ENCODE measurements around the gene PROM1.

PROM1 gene

DNA sequence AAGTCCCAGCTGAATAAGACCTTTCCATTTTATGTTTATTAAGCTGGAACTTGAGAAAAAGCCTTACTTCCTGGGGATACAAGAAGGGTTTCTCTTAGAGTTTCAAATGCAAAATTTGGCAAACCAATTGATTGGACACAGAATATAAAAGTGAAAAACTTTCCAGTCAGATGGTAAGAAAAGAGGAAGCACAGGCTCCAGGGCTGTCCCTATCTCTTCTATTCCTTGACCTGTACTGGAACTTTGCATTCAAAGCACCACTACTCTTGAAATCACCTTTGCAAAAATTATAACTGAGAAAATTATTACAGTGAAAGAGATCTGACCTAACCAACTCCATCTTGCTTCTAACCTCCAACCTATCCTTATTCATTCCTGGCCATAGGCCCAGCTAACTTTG is 11.7 kb downstream of the PROM1 start:
- no peak overlapping the region for H3K4me3 ChIP-seq
- no peak overlapping the region for H3K27ac ChIP-seq

DNA sequence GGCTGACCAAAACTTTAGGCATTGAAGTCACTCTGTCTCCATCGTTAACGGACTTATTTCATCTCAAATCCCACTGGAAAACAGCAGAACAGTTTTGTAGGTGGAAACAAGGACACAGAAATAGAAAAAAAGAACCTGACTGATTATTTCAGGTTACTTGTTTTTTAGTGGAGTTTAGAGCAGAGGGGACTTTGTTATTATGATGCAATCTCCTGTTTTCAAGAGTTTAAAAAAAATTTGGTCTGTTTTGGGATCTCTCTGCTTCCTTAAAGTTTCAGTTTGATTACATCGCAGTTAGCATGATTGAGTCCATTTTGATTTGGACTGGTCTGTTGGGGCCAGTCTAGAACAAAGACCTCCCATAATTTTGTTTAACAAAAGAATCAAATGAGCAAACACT is 13.6 kb downstream of the PROM1 start:
- no peak overlapping the region for H3K27ac ChIP-seq
- no peak overlapping the region for H3K4me3 ChIP-seq

DNA sequence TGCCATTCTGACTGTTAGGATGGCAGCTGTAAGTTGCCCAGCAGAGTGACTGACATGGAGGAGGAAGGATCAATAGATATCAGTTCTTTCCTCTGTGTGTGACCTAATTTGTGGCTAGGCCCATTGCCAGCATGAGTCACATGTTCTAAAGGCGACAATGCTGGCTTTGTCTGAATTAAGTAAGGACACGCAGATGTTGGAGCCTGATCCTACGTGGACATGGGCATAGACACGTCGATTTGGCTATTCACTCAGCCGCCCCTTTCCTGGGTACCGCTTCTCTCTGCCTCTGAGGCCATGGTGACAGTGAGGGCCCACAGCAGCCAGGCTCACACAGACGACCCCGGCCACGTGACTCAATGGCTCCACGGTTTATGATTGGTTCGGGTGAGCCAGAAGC is 16.3 kb downstream of the PROM1 start:
- no peak overlapping the region for H3K27ac ChIP-seq
- H3K4me3 ChIP-seq, result no peak overlapping the region

- Histone ChIP-seq H3K4me3 (no peak overlapping the region), H3K27ac (no peak overlapping the region)
These were observed 17.2 kb downstream of the PROM1 start for GRCh38 chr4:16066586-16067128.

DNA sequence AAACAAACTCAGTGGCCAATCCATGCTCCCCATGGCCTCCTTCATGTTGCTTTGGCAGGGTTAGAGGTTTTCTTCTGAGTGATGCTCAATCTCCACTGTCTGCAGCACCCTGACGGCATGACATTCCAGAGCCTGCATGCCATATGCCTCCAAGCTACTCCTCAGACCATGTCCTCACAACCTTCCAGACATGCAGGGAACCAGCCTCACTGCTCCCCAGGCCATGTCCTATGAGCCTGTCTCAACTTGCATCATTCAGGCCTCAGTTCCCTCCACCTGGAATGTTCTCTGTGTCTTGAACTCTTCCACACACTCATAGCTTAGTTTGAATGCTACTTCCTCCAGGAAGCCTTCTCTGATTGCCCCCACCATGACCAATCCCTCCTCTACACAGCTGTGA is 18.8 kb downstream of the PROM1 start:
- Histone ChIP-seq H3K27ac (no peak overlapping the region), H3K4me3 (no peak overlapping the region)

GRCh38 chr4:16062601-16063000 is 21.2 kb downstream of the PROM1 start:
- Histone ChIP-seq H3K27ac (no peak overlapping the region), H3K4me3 (no peak overlapping the region)

GRCh38 chr4:16056681-16057385 is 27.0 kb downstream of the PROM1 start:
- no peak overlapping the region for H3K4me3 ChIP-seq

GRCh38 chr4:16055873-16056272 is 27.9 kb downstream of the PROM1 start:
- Histone ChIP-seq H3K4me3 (no peak overlapping the region), H3K27ac (no peak overlapping the region)

More at GRCh38 chr4:16056681-16057385, 27.0 kb downstream of the PROM1 start:
- no peak overlapping the region for H3K27ac ChIP-seq

GRCh38 chr4:16055471-16055870 is 28.4 kb downstream of the PROM1 start:
- H3K4me3 ChIP-seq, result no peak overlapping the region

DNA sequence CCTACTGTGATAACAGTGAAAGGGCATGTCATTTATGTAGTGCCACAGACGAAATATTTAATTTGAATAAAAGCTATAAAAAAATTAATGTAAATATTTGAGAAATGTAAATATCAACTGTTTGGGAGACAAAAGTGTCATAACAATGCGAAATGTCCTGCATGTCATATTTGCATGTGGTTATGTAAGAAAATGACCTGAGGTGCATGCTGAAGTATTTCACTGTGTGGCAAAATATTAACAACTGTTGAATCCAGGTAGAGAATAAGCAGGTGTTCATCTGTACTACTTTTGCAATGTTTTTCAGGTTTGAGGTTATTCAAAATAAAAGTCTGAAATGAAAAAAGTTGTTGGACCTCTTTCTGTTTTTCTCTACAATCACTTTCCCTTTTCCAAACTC is 30.9 kb downstream of the PROM1 start:
- no peak overlapping the region for H3K27ac ChIP-seq
- no peak overlapping the region for H3K4me3 ChIP-seq

More at GRCh38 chr4:16055471-16055870, 28.4 kb downstream of the PROM1 start:
- no peak overlapping the region for H3K27ac ChIP-seq

- H3K4me3 ChIP-seq, result no peak overlapping the region
- no peak overlapping the region for H3K27ac ChIP-seq
These were observed 31.8 kb downstream of the PROM1 start for GRCh38 chr4:16051980-16052379.

DNA sequence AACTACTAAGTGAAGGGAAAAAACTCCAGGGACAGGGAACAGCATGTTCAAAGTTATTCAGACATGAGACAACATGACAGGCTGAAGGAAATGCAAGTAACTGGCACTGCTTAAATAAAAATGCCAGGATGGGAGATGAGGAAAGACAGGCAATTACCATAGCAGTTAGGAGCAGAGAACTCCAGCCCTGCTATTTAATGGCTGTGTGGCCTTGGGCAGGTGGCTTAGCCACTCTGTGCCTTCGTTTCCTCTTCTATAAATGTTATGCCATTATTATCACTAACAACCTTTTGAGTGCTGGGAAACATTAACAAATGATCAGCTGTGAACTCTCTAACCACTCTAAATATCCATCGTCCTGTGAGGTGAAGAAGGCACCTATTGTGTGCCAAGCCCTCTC is 32.7 kb downstream of the PROM1 start:
- H3K27ac ChIP-seq, result no peak overlapping the region

GRCh38 chr4:16050669-16051068 is 33.2 kb downstream of the PROM1 start:
- no peak overlapping the region for H3K4me3 ChIP-seq
- H3K27ac ChIP-seq, result no peak overlapping the region

More for the DNA sequence above, 32.7 kb downstream of the PROM1 start:
- H3K4me3 ChIP-seq, result no peak overlapping the region

DNA sequence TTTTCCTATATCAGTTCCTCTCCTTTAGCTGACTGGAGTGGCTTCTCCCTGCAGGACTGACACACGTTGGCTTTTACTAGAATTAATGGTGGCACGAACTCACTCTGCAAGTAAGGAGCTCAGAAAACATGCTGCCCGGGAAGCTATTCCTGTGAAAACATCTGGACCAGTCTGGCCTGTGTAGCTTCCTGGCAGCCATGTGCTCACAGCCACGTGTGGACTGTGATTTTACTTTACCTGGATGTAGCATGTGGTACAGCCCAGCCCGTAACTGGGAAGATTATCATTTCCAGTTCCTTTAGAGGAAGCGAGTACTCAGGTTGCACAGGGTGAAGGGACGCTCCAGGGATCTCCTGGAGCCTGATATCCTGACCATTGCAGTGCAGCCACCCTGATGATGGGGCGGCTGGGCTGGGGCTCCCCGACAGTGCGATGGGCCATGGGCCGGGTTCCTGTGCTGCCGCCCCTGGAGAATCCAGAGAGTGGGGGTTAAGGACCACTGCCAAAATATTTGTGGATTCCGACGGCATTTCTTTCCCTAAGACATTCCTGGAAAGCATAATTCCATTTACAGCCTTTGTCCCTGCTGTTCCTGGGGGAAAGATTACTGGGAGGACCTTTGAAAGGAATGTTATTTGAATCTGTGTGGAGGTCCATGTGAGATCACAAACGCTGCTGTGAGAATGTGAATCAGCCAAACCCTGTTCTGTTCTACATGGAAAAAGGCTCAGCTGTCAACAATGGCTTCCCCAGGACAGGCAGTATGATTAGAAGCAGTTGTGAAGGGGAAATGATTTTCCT is 35.0 kb downstream of the PROM1 start:
- H3K4me3 ChIP-seq, result no peak overlapping the region
- no peak overlapping the region for H3K27ac ChIP-seq

DNA sequence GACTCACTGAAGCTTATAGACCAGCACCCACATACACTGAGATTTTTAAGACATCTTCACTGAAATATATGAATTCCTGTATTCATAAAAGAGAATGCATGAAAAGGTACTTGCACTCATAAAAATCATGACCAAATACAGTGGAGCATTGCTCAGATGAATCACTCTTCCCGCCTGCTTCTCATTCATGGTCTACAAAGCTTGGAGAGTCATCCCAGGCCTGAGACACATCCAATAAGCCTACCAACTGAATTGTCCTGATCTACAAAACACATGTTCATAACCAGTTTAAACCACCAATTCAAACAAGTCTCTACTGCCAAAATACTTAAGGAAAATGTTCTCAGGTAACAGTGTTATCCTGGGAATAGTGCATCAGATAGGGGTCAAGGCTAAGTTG is 38.1 kb downstream of the PROM1 start:
- no peak overlapping the region for H3K4me3 ChIP-seq

GRCh38 chr4:16043642-16044498 is 40.0 kb downstream of the PROM1 start:
- no peak overlapping the region for H3K27ac ChIP-seq
- H3K4me3 ChIP-seq, result no peak overlapping the region

More for the DNA sequence above, 38.1 kb downstream of the PROM1 start:
- H3K27ac ChIP-seq, result no peak overlapping the region

DNA sequence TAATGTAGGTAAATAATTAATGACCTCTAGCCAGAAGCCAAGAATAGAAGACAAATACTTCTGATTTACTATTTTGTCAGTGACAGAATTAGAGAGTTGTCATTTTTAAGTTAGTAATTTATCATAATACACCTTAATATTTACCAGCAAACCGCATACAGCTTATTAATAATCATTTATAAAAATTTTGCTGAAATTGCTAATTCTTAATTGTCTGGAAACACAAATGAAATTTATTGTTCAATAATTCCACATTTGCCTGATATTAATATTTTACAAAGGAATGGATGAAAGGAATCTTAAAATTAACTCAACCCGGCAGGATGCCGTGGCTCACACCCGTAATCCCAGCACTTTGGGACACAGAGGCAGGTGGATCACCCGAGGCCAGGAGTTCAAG is 44.7 kb downstream of the PROM1 start:
- no peak overlapping the region for H3K27ac ChIP-seq
- H3K4me3 ChIP-seq, result no peak overlapping the region

- no peak overlapping the region for H3K27ac ChIP-seq
- no peak overlapping the region for H3K4me3 ChIP-seq
These were observed 45.9 kb downstream of the PROM1 start for GRCh38 chr4:16037901-16038300.

GRCh38 chr4:16035843-16036242 is 48.0 kb downstream of the PROM1 start:
- no peak overlapping the region for H3K27ac ChIP-seq

More at GRCh38 chr4:16035843-16036242, 48.0 kb downstream of the PROM1 start:
- H3K4me3 ChIP-seq, result no peak overlapping the region
